Measurements from ENCODE around the gene TMEM120B. TPM values are rescaled to one million over a fixed set of nuclear protein-coding genes. Genes with fewer than 3 reads are reported as not detected.
"Not testable (repeated sequence)": the region's sequence is repeated elsewhere in the genome, so short reads cannot be mapped to it uniquely, and the experiment has no call there.

TMEM120B gene
- total RNA-seq, 1 donor = 8.3 TPM

- no peak for DNase-seq (ENCODE audit: insufficient read length, low spot score, missing footprints)
- Histone ChIP-seq H3K27ac (ENCODE audit: low read depth, low read length) (no peak overlapping the region), H3K36me3 (ENCODE audit: insufficient read depth, low read length) (no peaks in the 10 kb centered on the region), H3K9me3 (ENCODE audit: low read depth, low read length) (no peaks in the 10 kb centered on the region), H3K79me2 (ENCODE audit: insufficient read depth, low read length) (no peaks in the 10 kb centered on the region), H2AFZ (ENCODE audit: low read length) (no peak overlapping the region), H4K20me1 (ENCODE audit: insufficient read depth, low read length) (no peaks in the 10 kb centered on the region), H3K27me3 (ENCODE audit: insufficient read depth, low read length) (no peaks in the 10 kb centered on the region), H3K4me1 (ENCODE audit: insufficient read depth, low read length) (no peaks in the 10 kb centered on the region), H3K4me2 (ENCODE audit: insufficient read depth, low read length) (no peak overlapping the region), H3K4me3 (ENCODE audit: insufficient read depth, low read length) (no peak overlapping the region)
- no peak for TF ChIP-seq CTCF (IDR thresholded peaks at IDR 0.05; ENCODE audit: extremely low read depth, low read depth, low read length)
These were observed 41.3 kb downstream of the TMEM120B start for GRCh38 chr12:121753844-121754264.

- Histone ChIP-seq H3K4me2 (ENCODE audit: insufficient read depth, low read length) (no peak overlapping the region), H3K79me2 (ENCODE audit: insufficient read depth, low read length) (no peaks in the 10 kb centered on the region), H3K36me3 (ENCODE audit: insufficient read depth, low read length) (no peaks in the 10 kb centered on the region), H3K4me1 (ENCODE audit: insufficient read depth, low read length) (no peaks in the 10 kb centered on the region), H4K20me1 (ENCODE audit: insufficient read depth, low read length) (no peaks in the 10 kb centered on the region), H3K9me3 (ENCODE audit: low read depth, low read length) (no peaks in the 10 kb centered on the region), H3K4me3 (ENCODE audit: insufficient read depth, low read length) (no peak overlapping the region), H2AFZ (ENCODE audit: low read length) (no peak overlapping the region), H3K27me3 (ENCODE audit: insufficient read depth, low read length) (no peaks in the 10 kb centered on the region), H3K27ac (ENCODE audit: low read depth, low read length) (no peak overlapping the region)
- no peak for TF ChIP-seq CTCF (IDR thresholded peaks at IDR 0.05; ENCODE audit: extremely low read depth, low read depth, low read length)
- peak; percentile 32 for DNase-seq (ENCODE audit: insufficient read length, low spot score, missing footprints)
These were observed 42.3 kb downstream of the TMEM120B start for GRCh38 chr12:121754836-121755235.

- H3K27ac ChIP-seq (ENCODE audit: low read depth, low read length) = no peak overlapping the region
- DNase-seq (ENCODE audit: insufficient read length, low spot score, missing footprints) = no peak
- H3K4me2 ChIP-seq (ENCODE audit: insufficient read depth, low read length) = no peak overlapping the region
- no peaks in the 10 kb centered on the region for H3K79me2 ChIP-seq (ENCODE audit: insufficient read depth, low read length)
- H2AFZ ChIP-seq (ENCODE audit: low read length) = no peak overlapping the region
- no peak for TF ChIP-seq CTCF (IDR thresholded peaks at IDR 0.05; ENCODE audit: extremely low read depth, low read depth, low read length)
- no peak overlapping the region for H3K4me3 ChIP-seq (ENCODE audit: insufficient read depth, low read length)
- no peaks in the 10 kb centered on the region for H3K4me1 ChIP-seq (ENCODE audit: insufficient read depth, low read length)
- H3K9me3 ChIP-seq (ENCODE audit: low read depth, low read length) = no peaks in the 10 kb centered on the region
- H3K27me3 ChIP-seq (ENCODE audit: insufficient read depth, low read length) = no peaks in the 10 kb centered on the region
- H3K36me3 ChIP-seq (ENCODE audit: insufficient read depth, low read length) = no peaks in the 10 kb centered on the region
- H4K20me1 ChIP-seq (ENCODE audit: insufficient read depth, low read length) = no peaks in the 10 kb centered on the region
These were observed 43.0 kb downstream of the TMEM120B start for GRCh38 chr12:121755591-121755990.

- H3K4me1 ChIP-seq (ENCODE audit: insufficient read depth, low read length); H3K4me3 ChIP-seq (ENCODE audit: insufficient read depth, low read length); DNase-seq (ENCODE audit: insufficient read length, low spot score, missing footprints); H3K27me3 ChIP-seq (ENCODE audit: insufficient read depth, low read length); H3K36me3 ChIP-seq (ENCODE audit: insufficient read depth, low read length); H3K27ac ChIP-seq (ENCODE audit: low read depth, low read length); H3K9me3 ChIP-seq (ENCODE audit: low read depth, low read length); H3K79me2 ChIP-seq (ENCODE audit: insufficient read depth, low read length); H3K4me2 ChIP-seq (ENCODE audit: insufficient read depth, low read length); H2AFZ ChIP-seq (ENCODE audit: low read length); H4K20me1 ChIP-seq (ENCODE audit: insufficient read depth, low read length): not testable (repeated sequence)
These were observed 46.0 kb downstream of the TMEM120B start for GRCh38 chr12:121758536-121758935.

Measured in osteoblast (primary cell).